HG02798 (cell line): ENCODE measurements around the gene TNIK.

ENCODE experiments used
- ATAC-seq: cut with Tn5 transposase; IDR thresholded peaks from one replicate; pipeline ENCODE4 v1.9.1; 2021; ENCODE audit warnings: mild to moderate bottlenecking; ENCODE audit not compliant: unreplicated experiment, poor library complexity

TNIK gene

DNA sequence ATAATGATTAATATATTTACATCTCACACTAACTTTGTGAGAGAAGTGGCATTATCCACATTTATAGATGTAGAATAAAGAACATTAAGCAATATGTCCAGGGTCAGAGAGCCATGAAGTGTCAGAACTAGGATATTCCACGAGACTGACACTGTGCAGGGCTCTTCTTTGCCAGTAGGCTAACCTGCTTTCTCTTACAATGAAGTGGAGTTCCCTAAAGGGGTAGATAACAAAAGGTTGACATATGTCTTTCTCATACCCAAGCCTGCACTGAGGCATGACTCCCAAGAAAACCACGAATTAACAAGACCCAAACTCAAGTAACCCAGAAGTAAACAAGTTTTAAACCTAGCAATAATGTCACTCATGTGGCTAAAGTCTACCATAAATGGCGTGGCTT, 242.1 kb downstream of the TNIK start:
- ATAC-seq = no peak

GRCh38 chr3:171213907-171214306, 246.3 kb downstream of the TNIK start:
- no peak for ATAC-seq

GRCh38 chr3:171213178-171213577, 247.0 kb downstream of the TNIK start:
- no peak for ATAC-seq

GRCh38 chr3:171212648-171213047, 247.6 kb downstream of the TNIK start:
- ATAC-seq = no peak

GRCh38 chr3:171206283-171206682, 253.9 kb downstream of the TNIK start:
- ATAC-seq = no peak

GRCh38 chr3:171204942-171205341, 255.3 kb downstream of the TNIK start:
- ATAC-seq = no peak

GRCh38 chr3:171201825-171202224, 258.4 kb downstream of the TNIK start:
- no peak for ATAC-seq

DNA sequence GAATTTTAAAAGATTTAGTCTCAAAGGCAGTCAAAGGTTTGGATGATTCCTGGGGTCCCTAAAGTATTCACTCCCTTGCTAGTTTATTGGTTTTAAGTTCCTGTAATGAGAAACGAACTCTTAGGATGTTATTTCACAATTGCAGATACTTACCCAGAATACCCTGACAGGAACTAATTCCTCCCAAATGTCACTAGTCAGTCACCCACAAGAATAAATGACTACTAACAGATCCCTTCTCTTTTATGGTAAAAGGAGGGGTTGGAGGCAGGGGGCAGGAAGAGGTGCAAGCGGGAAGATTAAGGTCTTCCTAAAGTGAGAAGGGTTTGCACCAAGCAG, 259.5 kb downstream of the TNIK start:
- no peak for ATAC-seq

- ATAC-seq = no peak
Observed at GRCh38 chr3:171200052-171200749, 260.0 kb downstream of the TNIK start.

DNA sequence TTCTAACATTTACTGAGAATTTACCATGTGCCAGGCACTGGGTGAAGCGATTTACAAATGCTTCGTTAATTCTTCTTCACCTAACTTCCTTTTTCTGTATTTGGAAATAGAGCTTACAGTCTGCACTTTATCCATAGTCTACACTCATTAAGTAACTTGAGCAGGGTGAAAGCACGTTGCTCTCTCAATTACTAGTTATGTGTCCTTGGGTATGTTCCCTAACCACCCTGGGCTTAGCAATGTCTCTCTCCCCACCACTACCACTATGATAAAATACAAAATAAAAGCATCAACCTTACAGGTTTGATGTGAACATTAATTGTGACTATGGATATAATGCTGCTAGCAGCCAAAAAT, 260.8 kb downstream of the TNIK start:
- no peak for ATAC-seq

- no peak for ATAC-seq
Observed at GRCh38 chr3:171198781-171199472, 261.3 kb downstream of the TNIK start.

- no peak for ATAC-seq
Observed at GRCh38 chr3:171195686-171196085, 264.5 kb downstream of the TNIK start.

DNA sequence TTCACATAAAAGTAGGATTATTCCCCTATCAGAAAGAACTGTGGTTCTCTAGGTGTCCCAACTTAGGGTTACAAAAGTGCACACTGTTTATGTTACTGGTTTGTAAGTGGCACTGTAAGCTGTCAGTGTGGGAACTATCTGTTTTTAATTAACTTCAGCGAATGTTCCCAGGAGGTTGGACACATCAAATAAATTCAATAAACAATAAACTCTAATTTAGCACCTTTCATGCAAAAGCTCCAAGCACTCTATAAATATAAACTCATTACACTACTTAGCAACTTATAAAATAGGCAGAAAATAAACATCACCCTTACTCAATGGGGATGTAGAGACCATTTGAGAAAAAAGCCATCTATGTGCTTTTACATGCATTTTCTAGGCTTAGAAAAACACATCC, 265.2 kb downstream of the TNIK start:
- ATAC-seq = no peak

DNA sequence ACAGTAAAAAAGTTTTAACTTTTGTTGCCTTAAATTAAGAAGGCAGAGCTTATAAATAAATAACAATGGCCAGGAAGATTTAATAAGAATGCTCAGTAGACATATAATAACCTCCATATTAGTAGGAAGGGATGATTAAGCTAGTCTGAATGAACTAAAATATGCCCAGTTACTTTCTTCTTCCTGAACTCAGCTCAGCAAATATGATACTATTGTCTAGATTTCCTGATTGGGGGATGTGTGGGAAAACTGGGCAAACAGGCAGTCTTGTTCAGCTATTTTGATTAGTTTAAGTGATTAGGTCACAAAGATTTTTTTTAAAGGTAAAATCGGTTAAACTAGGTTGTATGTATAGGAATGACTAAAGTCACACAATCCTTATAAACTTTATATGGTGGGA, 266.5 kb downstream of the TNIK start:
- no peak for ATAC-seq

DNA sequence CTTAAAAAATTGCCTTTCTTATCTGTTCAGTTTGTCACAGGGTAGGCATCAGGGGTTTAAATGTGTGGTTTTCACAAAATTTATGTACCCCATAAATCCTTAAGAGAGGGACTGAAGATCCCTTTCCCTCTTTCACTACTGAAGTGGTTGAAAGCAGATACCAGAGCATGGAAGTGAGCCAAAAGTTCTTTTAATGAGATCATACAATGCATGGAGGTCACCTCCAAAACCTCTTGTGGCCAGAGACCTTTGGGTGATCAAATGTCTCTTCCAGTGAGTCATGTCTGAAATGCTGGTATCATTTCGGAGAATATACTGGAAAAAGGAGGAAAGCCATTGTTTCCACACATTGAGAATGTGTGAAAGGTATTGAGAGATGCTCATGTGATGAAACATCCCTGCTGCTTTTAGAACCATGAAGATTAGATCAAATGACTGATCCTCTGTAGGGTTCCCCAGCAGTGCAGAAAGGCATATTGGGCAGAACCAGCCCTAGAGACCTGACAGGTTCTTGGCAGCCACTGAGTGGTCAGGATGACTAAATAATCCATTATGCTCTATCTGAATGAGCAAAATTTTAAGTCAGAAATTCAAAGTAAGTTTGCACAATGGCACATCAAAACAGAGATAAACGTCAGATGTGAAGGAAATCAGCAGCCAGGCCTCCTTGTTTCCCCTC, 267.9 kb downstream of the TNIK start:
- no peak for ATAC-seq

DNA sequence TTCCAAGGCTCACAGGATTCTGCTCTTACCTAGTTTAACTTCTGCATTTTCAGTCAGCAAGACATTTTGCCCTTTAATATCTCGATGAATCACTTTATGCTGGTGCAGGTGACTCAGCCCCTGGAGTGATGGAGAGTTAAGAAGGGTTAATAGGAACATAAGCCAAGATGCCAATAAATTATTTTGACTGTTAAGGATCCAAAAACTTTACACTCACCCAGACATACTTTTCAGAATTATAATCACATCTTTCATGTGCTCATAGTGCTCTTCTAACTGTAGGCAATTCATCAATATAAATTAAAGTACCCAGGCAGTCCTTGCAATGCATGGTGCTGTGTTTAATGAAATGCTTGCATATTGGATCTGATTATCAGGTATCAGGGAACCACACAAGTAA, 269.5 kb downstream of the TNIK start:
- no peak for ATAC-seq

GRCh38 chr3:171189394-171190080, 270.7 kb downstream of the TNIK start:
- ATAC-seq = peak; percentile 51

GRCh38 chr3:171187706-171188290, 272.4 kb downstream of the TNIK start:
- ATAC-seq = peak; percentile 36

GRCh38 chr3:171186817-171187500, 273.2 kb downstream of the TNIK start:
- no peak for ATAC-seq

DNA sequence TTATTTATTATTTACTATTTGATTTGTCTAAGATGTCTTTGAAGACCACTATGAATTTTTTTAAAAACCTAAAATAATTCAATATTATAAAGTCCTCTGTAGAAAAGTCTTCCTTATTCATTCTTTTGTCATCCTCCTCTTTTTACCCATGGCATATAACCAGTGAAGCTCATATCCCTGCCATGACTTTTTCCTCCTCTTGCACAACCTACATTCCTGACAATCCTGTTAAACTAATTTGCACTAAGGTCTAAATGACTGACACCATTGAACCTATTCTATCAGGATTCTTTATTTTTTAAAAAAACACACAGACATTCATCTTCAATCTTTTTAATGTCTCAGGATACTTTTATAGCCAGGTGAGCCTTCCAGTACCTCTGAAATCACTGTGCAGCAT, 273.8 kb downstream of the TNIK start:
- no peak for ATAC-seq
